C1 segment of cervical spinal cord (tissue), 14 donors: ENCODE data around the gene CPNE4.
"Not testable (repeated sequence)": the region's sequence is repeated elsewhere in the genome, so short reads cannot be mapped to it uniquely, and the experiment has no call there.

Experiments
- DNase-seq, 14 donors: peaks; one replicate each; lab custom pipeline; 2025; lab: John Stamatoyannopoulos, UW

The CPNE4 gene

DNA sequence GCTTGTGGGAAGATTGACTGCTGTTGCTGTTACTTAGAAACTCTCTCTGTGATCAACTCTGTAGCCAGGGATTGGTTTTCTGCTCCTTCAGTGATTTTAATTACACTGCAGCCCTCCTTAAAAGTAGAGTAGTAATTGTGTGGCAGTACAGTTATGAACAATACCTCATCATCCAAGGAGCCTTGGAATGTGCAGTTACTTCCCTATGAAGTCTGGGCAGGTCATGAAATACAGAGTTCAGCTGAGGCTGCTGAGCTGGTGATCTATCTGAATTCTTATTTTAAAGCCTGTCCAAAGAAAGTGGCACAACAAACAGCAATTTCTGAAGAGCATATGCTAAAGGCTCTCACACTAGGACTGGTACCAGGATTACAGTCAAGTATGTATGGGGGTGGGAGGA, 494.7 kb downstream of the CPNE4 start:
- no peak for DNase-seq

DNA sequence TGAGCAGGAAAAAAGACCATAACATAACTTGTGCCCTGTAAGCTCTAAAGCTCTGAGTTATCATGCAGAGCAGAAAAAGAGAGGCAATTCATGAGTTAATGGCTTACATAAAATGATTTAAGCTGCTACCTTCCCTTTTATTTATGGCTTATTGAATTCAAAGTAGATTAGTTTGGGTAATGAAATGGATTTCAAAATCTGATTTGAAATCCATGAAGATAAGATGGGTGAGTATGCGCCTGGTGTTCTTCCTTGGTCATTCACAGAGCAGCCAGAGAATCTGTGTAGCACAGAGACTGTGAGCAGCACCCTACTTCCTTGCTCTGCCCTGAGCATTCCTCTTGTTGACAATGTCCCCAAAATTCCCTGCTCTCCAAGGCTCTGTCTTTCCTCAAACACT, 495.8 kb downstream of the CPNE4 start:
- DNase-seq = no peak

DNA sequence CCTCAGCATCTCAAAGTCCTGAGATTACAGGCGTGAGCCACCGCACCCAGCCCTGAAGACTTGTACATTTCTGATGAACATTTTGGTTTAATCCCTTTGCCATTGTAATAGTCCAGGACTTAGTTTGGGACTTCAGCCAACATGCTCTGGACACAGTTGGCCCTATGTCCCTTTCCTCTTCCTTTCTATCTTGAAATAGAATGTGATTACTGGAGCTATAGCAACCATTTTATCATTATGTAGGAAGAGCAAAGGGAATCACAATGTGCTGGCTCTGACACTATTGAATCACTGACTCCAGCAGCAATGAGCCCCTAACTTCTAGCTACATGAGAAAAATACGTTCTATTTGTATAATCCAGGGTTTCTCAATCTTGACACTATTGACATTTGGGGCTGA, 497.3 kb downstream of the CPNE4 start:
- no peak for DNase-seq

- DNase-seq = no peak
These were observed 499.2 kb downstream of the CPNE4 start for GRCh38 chr3:131535596-131535995.

GRCh38 chr3:131535131-131535530, 499.7 kb downstream of the CPNE4 start:
- no peak for DNase-seq

DNA sequence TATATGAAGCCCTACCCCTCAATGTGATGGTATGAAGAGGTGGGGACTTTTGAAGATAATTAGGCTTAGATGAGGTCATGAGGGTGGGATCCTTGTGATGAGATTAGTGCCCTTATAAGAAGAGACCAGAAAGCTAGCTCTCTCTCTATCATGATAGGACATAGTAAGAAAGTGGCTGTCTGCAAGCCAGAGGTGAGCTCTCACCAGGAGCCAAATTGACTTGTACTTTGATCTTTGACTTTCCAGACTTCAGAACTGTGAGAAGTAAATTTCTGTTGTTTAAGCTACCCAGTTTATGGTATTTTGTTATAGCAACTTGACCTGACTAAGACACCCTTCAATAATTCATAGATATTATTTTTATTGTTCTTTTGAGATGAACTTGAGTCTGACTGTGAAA, 502.2 kb downstream of the CPNE4 start:
- no peak for DNase-seq

- no peak for DNase-seq
These were observed 504.0 kb downstream of the CPNE4 start for GRCh38 chr3:131530843-131531242.

GRCh38 chr3:131530388-131530787, 504.4 kb downstream of the CPNE4 start:
- DNase-seq = no peak

DNA sequence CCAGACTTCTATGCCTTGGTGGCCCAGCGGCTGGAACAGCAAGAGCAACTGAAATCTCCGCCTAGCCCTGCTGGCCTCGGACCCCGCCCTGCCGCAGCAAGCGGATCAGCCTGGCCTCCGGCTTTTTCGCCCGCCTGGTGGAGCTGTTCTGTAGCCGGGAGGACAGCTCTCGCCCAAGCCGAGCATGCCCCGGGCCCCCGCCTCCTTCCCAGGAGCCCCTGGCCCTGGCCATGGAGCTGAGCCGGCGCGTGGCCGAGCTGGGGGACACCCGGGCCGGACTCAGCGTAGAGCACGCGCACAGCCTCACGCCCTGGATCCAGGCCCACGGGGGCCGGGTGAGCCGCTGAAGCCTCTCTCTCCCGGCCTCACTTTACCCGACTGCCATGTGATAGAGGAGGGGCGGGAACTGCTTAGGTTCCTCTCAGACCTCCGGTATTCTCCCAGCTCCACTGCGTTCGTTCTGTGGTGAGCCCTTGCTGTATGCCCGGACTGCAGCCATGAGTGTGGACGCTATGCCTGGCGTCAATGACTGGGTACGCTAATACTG, 507.9 kb downstream of the CPNE4 start:
- DNase-seq = peak in 7 of 14 donors; percentile 4 to 45 (median 9)

DNA sequence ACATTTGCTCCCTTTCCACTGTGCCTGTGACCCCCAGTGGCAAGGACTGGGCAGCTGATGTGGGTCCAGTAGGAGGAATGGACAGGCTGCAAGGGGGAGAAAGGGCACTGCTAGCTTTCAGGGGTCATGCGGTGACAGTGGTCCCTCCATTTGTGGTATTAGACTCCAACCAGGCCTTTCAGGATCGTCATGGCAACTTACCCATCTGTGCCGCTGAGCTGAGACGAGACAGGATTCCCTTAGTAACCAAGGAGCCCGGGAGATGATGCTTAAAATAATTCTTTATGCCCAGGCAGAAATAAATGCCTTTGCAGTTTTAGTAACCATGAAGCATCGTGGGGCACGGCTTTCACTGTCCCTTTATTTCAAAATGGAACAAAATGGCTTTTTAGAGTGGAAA, 516.1 kb downstream of the CPNE4 start:
- no peak for DNase-seq

- DNase-seq = no peak
These were observed 529.4 kb downstream of the CPNE4 start for GRCh38 chr3:131505421-131505820.

DNA sequence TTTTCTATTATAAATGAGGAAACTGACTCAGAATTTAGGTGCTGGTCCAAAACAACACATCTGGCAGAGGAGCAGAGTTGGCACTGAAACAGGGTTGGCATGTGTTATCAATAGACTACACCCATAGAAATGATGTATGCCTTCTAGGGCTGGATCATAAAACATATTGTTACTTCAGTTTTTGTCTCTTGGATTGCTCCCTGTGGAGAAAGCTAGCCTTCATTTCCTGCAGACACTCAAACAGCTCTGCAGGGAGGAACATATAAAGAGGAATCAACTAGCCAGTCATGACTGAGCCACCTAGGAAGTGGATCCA, 531.5 kb downstream of the CPNE4 start:
- no peak for DNase-seq

DNA sequence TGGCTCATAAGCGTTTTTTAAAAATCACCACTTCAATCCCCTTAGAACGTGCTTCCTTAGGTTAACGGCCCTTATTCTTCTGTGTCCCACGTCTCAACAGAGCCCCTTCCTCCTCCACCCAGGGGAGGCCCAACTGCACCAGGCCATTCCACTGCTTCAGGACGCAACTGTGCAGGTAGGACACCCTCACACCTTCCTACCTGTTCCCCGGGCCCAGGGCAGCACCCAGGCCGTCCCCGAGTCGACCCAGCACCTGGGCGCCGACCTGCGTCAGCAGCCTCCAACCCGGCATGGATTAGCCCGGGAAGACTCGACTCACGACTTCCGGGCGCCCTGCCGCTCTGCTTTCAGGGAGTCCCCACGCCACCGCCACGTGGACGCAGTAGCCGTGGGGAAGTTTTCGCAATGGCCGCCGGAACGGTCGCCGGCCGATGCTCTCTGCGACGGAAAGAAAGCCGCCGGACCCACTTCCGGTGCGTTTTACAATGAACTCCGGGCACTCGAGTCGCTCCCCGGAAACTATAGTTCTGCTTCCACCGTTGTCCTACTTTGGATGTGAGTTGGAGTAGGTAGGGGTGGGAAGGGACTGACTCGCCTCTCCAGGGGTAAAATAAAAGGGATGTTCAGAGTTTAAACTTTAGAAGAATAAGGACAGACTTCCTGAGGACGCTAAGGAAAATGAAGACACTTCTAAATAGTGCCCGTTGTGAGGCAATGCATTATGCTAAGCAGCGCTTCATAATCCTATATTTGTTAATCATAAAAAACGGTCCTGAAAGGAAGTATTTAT, 532.1 kb downstream of the CPNE4 start, which contains the start of gene MRPL3:
MRPL3 (minus strand) TSS at position 442 of the 790 bp plus-strand sequence; CDS start at position 292, 150 bp downstream.
- DNase-seq = peak; percentile 9 to 86 (median 76)

GRCh38 chr3:131501949-131502348, 532.9 kb downstream of the CPNE4 start:
- no peak for DNase-seq

GRCh38 chr3:131494706-131495105, 540.1 kb downstream of the CPNE4 start:
- DNase-seq = no peak

- no peak for DNase-seq
These were observed 543.0 kb downstream of the CPNE4 start for GRCh38 chr3:131491775-131492174.

DNA sequence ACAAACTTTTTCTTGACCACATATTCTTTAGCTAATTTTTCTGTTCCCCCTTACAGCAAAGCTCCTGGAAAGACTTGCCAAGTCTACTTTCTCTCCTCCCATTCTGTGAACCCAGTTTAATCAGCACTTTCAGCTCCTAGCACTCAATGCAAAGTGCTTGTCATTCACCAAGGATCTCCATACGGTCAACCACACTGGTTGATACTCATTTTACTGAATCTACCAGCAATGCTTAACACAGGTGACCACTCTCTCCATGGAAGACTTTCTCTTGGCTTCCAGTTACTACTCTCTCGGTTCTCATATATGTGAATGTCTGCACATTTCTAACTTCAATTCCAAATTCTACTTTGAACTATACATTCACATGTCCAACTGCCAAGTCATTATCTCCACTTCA, 543.7 kb downstream of the CPNE4 start:
- DNase-seq = no peak

DNA sequence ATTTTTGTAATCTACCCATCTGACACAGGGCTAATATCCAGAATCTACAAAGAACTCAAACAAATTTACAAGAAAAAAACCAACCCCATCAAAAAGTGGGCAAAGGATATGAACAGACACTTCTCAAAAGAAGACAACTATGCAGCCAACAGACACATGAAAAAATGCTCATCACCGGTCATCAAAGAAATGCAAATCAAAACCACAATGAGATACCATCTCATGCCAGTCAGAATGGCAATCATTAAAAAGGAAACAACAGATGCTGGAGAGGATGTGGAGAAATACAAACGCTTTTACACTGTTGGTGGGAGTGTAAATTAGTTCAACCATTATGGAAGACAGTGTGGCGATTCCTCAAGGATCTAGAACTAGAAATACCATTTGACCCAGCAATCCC, 548.3 kb downstream of the CPNE4 start:
- DNase-seq = not testable (repeated sequence)

- no peak for DNase-seq
These were observed 549.7 kb downstream of the CPNE4 start for GRCh38 chr3:131485119-131485518.

- no peak for DNase-seq
These were observed 550.2 kb downstream of the CPNE4 start for GRCh38 chr3:131484496-131485111.
